DMS 273 (cell line): ENCODE measurements around the gene LRRC74A.

Experiments used
- DNase-seq: peaks from one replicate; lab custom pipeline; 2025; ENCODE audit not compliant: unreplicated experiment; lab: John Stamatoyannopoulos, UW

LRRC74A gene

GRCh38 chr14:76826122-76826521 lies at the start of gene LRRC74A:
Gene LRRC74A, plus strand, starts transcription at chr14:76826408. Its CDS starts 290 bp downstream, at chr14:76826698.
- no peak for DNase-seq

DNA sequence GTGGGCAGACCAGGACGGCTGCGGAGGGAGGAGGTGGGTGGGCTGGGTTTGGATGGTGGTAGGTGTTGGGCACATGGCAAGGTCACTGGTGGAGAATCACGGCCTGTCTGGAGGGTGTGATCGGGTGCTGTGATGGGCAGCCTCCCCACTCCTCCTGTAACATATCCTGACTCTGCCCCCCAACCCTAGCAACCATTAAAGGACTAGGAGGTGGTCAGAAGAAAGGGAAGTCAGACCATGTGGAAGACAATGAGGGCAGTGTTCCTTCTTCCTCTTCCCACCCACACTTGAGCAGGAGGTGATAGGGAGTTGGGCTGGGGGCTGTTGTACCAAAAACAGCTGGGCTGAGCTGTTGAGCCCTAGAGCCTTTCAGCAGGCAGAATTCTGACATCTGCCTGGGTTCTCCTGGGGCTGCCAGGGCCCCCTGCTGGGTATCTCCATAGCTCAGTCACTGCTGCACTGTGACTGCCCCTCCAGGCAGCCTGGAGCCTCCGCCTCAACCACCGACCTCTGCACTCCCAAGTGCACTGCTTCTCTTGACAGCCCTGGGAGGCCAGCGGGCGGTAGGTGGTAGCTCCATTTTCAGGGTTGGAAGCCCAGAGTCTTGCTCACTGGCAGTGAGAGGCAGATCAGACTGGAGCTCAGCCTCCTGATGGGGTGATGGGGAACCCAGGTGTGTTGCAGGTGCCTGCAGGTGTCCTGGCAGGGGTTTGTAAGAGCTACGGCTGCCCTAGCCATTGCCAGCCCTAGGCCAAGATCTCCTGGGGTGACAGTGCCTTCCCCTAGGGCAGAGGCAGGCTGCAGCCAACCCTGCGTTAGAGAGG lies 49.6 kb upstream of the LRRC74A start:
- peak; percentile 65 for DNase-seq

DNA sequence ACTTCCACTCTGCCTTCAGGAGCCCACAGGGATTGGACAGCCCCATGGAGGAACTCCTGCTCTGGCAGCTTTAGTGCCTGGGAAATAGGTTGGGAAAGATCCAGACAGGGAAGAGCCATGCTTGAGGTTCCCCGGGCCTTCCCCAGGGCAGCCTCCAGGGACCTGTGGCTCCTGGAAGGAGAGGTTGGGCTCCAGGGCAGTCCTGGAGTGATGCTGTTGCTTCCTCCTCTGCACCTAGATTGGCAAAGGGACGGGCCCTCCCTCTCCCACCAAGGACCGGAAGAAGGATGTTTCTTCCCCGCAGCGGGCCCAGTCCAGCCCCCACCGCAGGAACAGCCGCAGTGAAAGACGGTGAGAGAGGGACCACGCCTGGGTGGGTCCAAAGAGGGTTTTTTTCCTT lies 48.5 kb upstream of the LRRC74A start:
- DNase-seq, result no peak

DNA sequence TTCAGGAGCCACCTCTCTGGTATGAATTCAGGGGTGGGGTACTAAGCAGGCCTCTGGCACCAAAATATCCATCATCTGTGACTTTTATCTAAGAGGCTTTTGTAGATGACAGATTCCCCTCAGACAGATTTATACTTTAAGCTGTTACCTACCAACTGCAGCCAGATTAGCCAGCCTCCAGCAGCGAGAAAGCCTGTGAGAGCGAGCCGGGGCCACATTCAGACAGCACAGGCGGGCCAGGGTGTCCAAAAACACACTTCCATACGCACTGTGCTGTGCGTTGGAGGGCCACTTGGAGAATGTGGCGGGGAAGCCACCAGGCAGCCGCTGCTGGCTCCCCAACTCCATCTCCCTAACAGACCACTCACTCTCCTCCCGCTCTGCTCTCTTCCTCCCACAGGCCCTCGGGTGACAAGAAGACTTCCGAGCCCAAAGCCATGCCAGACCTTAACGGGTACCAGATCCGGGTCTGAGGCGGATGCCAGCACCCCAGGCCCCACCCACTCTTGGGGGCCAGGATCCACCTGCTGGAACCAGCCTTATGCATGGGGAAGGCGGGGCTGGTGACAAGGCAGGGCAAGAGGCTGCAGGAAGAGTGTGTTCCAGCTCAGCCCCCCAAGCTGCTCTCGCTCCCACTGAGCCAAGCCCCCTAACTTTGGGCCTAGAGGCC lies 47.5 kb upstream of the LRRC74A start:
- no peak for DNase-seq

DNA sequence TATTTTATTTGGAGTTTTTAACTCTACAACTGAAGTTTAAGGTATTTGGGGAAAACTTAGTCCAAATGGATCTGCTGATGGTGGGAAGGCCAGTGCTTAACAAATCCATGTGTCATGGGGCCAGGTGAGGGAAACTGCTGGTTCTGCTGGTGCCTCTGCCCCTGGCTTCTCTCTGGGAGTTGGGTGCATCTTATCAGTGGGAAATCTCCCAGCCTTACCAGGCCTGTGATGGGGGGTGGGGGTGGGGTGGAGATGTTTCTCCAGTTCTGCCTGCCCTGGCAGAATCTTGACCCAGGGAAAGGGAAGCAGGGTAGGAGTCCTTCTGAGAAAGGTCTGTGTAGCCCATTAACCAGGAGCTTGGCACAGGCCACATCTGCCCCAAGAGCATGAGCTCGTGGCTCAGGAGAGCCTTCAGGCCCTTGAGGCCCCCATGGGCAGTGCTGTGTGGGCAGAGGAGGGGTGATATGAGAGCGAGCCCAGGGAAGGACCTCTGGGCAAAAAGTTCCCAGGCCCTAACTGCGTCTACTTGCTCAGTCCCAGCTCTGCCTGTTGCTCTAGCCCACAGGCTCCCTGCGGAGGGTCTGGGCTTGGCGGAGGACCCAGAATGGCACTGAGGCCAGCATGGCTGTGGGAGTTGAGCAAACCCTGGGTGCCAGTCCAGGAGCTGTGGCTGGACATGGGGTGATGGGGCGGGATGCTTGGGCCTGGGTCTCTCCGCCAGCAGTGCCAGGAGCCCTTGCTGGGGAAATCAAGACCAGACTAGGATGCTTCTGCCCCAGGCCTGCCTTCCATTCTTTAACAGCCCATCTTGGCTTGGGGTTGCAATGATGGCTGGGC lies 46.8 kb upstream of the LRRC74A start:
- no peak for DNase-seq

GRCh38 chr14:76780058-76780345 lies 46.2 kb upstream of the LRRC74A start:
- no peak for DNase-seq

- no peak for DNase-seq
Measured at GRCh38 chr14:76780360-76780759, 45.8 kb upstream of the LRRC74A start.

DNA sequence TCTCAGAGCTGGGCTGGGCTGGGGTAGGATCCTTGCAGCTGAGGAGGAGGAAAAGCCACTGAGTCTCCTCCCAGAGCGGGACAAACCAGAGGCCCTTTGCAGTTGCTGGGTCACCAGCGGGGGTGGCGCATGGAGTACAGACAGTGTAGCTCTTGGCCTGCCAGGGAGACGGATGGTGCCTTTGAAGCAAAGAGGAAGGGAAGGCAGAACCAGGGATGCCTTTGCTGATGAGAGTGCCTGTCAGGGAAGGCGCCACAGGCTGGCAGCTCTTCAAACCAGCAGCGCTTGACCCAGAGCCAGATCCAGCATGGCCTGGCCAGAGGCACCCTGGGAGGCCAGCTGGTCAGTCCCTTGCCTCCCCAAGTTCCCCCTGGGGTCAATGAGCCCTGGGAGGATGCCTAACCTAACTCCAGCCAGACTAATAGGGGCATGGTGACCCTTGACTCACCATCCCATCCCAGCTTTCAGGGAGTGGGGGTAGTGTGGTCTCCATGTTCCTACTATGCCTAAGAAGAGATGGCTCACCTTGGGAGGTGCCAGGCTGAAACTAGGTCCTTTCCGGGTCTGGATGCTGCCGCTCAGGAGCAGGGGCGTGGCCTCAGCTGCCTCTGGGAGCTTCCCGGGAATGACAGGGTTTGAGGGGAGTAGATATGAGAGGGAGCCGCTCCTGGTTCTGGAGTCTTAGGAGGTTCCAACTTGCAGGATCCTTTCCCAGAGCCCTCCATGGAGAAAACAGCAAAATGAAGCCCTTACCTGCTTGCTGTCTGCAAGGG lies 45.1 kb upstream of the LRRC74A start:
- DNase-seq, result no peak

- DNase-seq, result no peak
Measured at GRCh38 chr14:76781648-76782051, 44.6 kb upstream of the LRRC74A start.

DNA sequence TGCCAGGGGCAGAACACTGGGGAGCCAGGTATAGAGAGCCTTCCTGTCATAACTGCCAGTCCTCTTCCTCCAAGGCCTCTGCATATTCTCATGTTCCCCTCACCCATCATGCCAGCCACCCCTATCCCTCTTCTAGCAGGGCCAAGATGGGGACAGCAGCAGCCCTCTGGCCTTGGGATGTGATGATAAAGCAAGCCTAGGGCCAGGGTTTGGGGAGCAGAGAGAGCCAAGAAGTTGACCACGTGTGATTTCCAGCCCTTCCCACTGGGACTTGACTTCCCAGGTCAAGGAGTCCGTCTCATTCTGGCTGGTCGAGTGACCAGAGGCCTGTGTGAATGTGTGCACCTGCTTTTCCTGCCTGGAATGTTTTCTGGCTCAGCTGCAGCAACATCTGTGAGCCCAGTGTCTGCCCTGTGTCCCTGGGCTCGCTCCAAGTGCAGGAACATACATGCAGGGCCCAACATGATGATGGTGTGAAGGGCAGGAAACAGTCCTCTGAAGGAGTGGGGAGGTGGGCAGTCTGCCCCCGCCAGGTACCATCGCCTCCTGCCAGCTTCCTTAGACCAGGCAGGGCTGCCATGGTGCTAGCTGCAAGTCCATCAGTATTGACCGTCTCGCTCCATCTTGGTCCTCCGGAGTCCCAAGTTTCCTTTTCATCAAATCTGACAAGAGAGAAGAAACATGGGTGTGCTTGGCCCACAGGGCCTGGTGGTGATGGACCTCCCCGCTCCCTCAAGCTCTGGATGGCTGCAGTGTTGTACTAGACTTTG lies 43.9 kb upstream of the LRRC74A start:
- no peak for DNase-seq

- no peak for DNase-seq
Measured at GRCh38 chr14:76782885-76783566, 43.2 kb upstream of the LRRC74A start.

DNA sequence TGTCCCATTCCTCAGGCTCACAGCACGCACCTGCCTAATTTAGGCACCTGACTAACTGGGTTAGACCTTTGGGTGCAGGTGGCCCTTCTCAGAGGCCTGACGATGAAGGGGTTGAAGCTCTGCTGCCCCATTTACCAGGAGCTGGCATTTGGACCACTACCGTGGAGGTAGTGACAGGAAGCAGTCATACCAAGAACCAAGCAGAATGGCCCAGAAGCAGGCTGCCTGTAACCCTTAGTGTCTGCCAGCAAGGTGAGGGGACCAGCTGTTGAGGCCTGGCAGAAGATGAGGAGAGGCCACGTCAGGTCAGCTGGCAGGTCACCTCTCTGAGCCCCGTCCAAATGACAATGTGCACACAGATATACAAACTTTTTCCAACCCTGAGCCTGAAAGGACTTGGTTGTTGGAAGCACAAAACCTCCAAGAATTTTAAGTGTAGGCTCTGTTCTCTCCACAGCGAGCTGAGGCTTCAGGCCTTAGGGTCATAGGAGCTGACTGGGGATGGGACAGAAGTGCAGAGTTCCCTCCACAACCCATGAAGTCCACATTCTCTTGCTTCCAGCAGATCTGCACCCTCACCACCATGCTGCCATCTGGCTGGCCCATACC lies 41.8 kb upstream of the LRRC74A start:
- no peak for DNase-seq

DNA sequence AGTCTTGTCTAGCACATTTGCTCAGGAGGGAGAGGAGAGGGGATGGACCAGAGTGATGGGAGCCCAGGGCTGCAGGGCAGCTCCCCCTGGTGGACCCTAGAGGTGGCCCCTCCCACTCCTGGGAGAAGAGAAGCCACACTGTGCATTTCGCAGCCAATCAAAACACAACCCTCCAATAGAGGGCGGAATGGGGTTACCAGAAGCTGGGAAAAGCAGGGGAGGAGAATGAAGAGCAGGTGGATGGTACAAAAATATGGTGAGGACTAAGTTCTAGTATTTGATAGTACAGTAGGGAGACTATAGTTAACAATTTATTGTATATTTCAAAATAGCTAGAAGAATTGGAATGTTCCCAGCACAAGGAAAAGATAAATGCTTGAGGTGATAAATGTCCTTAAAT lies 41.3 kb upstream of the LRRC74A start:
- DNase-seq, result peak; percentile 94

GRCh38 chr14:76786601-76787000 lies 39.6 kb upstream of the LRRC74A start:
- DNase-seq, result peak; percentile 42

- DNase-seq, result no peak
Measured at GRCh38 chr14:76792422-76792821, 33.8 kb upstream of the LRRC74A start.

- no peak for DNase-seq
Measured at GRCh38 chr14:76793324-76793723, 32.9 kb upstream of the LRRC74A start.

DNA sequence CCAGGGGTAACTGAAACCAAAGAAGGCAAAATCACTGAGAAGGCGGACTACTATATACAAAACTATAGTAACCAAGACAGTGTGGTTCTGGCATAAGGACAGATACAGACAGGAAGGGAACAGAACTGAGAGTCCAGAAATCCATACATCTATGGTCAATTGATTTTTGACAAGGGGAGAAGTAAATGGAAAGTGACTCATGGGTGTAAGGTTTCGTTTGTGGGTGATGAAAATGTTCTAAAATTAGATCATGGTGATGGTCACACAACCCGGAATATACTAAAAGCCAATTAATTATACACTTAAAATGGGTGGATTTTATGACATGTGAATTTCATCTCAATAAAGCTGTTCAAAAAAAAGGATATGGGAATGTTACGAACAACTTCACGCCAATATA lies 32.3 kb upstream of the LRRC74A start:
- no peak for DNase-seq

GRCh38 chr14:76806446-76806845 lies 19.8 kb upstream of the LRRC74A start:
- no peak for DNase-seq

DNA sequence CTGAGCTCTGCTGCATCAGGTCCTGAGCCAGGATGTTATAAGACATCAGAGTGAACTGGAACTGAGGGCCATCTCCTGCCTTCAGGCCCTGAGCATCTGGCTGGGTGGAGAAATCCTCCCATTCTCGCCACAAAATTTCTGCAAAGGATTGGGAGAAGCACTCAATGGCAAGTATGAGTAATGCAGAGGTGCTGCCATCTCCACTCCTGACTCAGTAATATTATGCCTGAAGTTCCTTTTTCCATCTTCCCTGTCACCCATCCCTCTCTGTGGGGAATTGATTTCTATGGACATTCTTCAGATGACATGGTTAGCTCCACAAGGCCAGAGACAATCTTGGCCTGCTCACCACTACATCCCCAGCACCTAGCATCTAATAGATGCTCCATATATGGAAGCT lies 18.2 kb upstream of the LRRC74A start:
- no peak for DNase-seq
